Measurements from ENCODE around the gene KDSR.

The KDSR gene

DNA sequence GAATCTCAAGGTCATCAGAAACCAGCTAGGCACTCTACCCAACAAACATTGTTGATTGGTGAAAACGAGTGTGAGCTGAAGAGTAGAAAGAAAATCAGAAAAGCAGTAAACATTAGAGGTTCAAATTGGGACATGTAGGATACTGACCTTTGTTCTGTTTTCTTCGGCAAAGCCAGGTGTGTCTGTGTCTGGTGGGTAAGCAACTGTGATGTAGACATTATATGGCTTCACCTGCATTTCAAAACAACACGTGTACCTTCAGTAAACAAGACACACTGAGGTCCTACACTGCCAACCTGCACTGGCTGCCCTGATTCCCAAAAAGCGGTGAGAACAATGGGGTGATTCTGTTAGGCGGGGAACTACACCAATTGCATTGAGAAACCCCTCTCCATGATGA, 22.7 kb downstream of the KDSR start:
- POLR2A ChIA-PET = no interaction called here
- DNase-seq (ENCODE audit: low read depth, low spot score) = no peak
- TF ChIP-seq, protein P1, sequence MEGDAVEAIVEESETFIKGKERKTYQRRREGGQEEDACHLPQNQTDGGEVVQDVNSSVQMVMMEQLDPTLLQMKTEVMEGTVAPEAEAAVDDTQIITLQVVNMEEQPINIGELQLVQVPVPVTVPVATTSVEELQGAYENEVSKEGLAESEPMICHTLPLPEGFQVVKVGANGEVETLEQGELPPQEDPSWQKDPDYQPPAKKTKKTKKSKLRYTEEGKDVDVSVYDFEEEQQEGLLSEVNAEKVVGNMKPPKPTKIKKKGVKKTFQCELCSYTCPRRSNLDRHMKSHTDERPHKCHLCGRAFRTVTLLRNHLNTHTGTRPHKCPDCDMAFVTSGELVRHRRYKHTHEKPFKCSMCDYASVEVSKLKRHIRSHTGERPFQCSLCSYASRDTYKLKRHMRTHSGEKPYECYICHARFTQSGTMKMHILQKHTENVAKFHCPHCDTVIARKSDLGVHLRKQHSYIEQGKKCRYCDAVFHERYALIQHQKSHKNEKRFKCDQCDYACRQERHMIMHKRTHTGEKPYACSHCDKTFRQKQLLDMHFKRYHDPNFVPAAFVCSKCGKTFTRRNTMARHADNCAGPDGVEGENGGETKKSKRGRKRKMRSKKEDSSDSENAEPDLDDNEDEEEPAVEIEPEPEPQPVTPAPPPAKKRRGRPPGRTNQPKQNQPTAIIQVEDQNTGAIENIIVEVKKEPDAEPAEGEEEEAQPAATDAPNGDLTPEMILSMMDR (IDR thresholded peaks at IDR 0.05; ENCODE audit: insufficient read depth, low read length, missing control alignments) = no peak
- CTCF ChIA-PET = interaction anchor here (1.0 to 8.1 kb wide), 4 partner anchors 17 to 212 kb away, joined by 3 to 70 read pairs (median 3); no protein-coding TSS in a partner anchor
- H3K4me3 ChIP-seq (ENCODE audit: low read depth, low read length) = no peak overlapping the region

GRCh38 chr18:63342206-63342605, 24.8 kb downstream of the KDSR start:
- no peak for DNase-seq (ENCODE audit: low read depth, low spot score)
- ChIA-PET CTCF (interaction anchor here (0.6 to 8.1 kb wide), 13 partner anchors 8 to 528 kb away, joined by 3 to 70 read pairs (median 7); no protein-coding TSS in a partner anchor), POLR2A (no interaction called here)
- H3K4me3 ChIP-seq (ENCODE audit: low read depth, low read length) = no peak overlapping the region
- TF ChIP-seq, protein P1 (IDR thresholded peaks at IDR 0.05; ENCODE audit: insufficient read depth, low read length, missing control alignments) = peak; percentile 45

GRCh38 chr18:63339920-63340484, 27.0 kb downstream of the KDSR start:
- no peak for DNase-seq (ENCODE audit: low read depth, low spot score)
- no peak overlapping the region for H3K4me3 ChIP-seq (ENCODE audit: low read depth, low read length)
- ChIA-PET POLR2A (no interaction called here), CTCF (interaction anchor here (0.6 to 8.1 kb wide), 19 partner anchors 10 to 914 kb away, joined by 3 to 70 read pairs (median 3); partner anchors contain the start of gene KDSR)
- TF ChIP-seq, protein P1 (IDR thresholded peaks at IDR 0.05; ENCODE audit: insufficient read depth, low read length, missing control alignments) = peak; percentile 31

- ChIA-PET POLR2A (interaction anchor here (1.0 to 1.9 kb wide), 2 partner anchors 29 to 31 kb away, joined by 3 to 4 read pairs; no protein-coding TSS in a partner anchor), CTCF (interaction anchor here (0.9 to 6.7 kb wide), 7 partner anchors 9 to 320 kb away, joined by 3 to 80 read pairs (median 8); no protein-coding TSS in a partner anchor)
- DNase-seq (ENCODE audit: low read depth, low spot score) = peak; percentile 74
Measured at GRCh38 chr18:63336366-63337099, 30.5 kb downstream of the KDSR start.

DNA sequence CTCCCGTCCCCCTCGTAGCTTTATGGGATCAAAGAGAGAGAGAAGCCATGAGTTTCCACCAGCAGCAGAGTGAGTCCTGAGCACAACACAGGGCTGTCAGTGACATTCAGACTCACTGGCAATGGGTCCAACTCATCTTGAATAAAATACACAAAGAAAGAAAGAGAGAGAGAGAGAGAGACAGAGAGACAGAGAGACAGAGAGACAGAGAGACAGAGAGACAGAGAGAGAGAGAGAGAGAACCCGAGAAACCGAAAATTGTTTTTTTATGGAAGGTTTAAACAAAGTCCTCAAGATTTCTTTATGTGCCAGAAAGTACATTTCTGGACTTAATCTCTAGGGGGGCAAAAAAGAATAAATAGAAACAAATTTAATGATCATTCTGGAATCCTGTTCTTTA, 35.9 kb downstream of the KDSR start:
- ChIA-PET CTCF (interaction anchor here (1.0 to 2.2 kb wide), 3 partner anchors 199 to 905 kb away, joined by 3 to 9 read pairs (median 6); no protein-coding TSS in a partner anchor), POLR2A (no interaction called here)
- DNase-seq (ENCODE audit: low read depth, low spot score) = no peak
- H3K4me3 ChIP-seq (ENCODE audit: low read depth, low read length) = no peak overlapping the region
- TF ChIP-seq, protein P1 (IDR thresholded peaks at IDR 0.05; ENCODE audit: insufficient read depth, low read length, missing control alignments) = no peak

More at GRCh38 chr18:63336366-63337099, 30.5 kb downstream of the KDSR start:
- TF ChIP-seq, protein P1 (IDR thresholded peaks at IDR 0.05; ENCODE audit: insufficient read depth, low read length, missing control alignments) = no peak
- H3K4me3 ChIP-seq (ENCODE audit: low read depth, low read length) = no peak overlapping the region
